Measurements from ENCODE around the gene VSIR. TPM values are rescaled to one million over a fixed set of nuclear protein-coding genes. Genes with fewer than 3 reads are reported as not detected.
A peak's percentile ranks its signal among the peaks of the same experiment; 100 is the strongest.

The VSIR gene
- total RNA-seq, 1 donor from 2014 or later: 125 TPM

DNA sequence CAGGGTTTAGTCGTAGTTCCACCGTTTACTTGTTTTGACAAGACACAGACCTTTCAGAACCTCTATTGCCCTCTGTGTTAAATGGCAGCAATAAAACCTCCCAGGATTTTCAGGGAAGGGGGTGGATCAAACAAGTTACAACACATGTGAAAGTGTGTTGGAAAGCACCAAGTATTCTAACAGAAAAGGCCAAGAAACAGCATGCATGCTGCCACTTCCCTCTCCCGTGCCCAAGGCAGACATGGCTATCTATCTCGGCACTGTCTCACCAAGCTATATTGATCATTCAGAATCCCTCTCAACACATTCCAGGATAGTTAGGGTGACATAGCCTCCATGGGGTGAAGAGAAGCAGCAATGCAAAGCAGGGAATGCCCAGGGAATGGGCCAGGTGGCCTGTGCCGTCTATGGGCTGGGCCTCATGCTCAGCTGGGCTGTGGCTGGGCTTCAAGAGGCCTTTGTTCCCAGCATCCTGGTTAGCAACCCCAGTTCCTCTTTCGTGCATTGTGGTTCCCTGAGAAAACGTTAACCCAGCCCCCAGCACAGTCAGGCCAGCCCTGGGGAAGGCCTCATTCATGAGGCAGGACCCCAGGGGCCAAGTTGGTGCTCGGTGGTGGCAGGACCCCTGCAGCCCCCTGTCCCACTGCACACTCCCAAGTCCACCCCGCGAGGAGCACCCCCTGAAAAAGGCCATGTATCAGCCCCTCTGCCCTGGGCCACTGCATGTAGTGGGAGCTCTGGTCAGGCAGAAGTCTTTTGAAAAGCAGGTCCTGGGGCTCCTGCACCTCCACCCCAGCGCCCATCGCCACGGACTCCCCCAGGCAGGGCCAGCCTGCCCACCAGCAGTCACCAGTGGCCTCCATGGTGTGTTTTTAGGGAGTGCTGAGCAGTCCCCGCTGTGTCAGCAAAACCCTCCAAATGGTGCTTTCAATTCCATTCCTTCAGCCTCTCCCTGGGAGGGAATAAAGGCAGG, 25.5 kb downstream of the VSIR start:
- no peaks in the 10 kb centered on the region for H3K9me3 Mint-ChIP-seq
- peak overlapping the region; percentile 99 for H3K27ac Mint-ChIP-seq
- peak; percentile 75 for DNase-seq
- peaks cover 89% of the 10 kb centered on the region for H3K4me1 Mint-ChIP-seq
- peak overlapping the region; percentile 78 for H3K4me3 Mint-ChIP-seq
- intact Hi-C loops (cut with micrococcal nuclease): loop anchor here (1.0 to 10.0 kb wide), 5 partner anchors 8 to 337 kb away; partner anchors contain the start of genes SPOCK2 and VSIR
- H3K27me3 Mint-ChIP-seq: no peaks in the 10 kb centered on the region
- H3K36me3 Mint-ChIP-seq (ENCODE audit: low read depth): peaks cover 51% of the 10 kb centered on the region

- H3K36me3 Mint-ChIP-seq (ENCODE audit: low read depth): peaks cover 50% of the 10 kb centered on the region
- intact Hi-C loops (cut with micrococcal nuclease): loop anchor here (1.0 to 10.0 kb wide), 2 partner anchors 10 to 338 kb away; partner anchors contain the start of gene SPOCK2
Measured at GRCh38 chr10:71747039-71747531, 26.2 kb downstream of the VSIR start.

DNA sequence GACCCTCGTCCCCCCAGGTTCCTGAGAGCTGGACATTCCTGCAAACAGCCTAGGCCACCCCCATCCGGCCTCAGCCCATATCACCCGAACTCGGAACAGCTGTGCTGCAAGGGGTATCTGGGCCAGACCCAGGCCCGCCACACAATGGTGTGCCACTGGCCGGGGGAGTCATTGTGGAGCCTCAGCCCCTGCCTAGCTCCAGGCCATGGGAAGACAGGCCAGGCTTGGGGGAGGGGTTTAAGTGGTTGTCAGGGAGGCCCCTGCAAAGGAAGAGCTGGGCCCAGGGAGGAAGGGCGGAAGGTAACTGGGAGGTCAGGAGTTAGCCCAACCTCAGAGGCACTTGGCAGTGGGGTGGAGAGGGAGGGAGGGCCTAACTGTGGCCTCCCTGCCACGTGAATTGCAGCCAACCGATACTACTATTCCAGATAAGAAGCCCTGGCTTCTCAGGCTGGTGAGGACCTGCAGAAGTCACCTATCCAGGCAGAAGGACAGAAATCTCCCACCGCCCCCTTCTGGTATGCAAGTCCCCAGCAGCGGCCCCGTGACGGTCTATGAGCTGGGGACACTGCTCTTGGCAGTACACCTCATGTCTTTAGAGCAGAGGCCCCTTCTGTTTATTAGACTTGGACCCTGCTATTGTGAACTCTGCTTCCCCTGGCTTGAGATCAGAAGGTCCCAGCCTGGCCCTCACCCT, 26.8 kb downstream of the VSIR start:
- peaks cover 44% of the 10 kb centered on the region for H3K36me3 Mint-ChIP-seq (ENCODE audit: low read depth)
- H3K9me3 Mint-ChIP-seq: no peaks in the 10 kb centered on the region
- intact Hi-C loops (cut with micrococcal nuclease): loop anchor here (1.0 to 10.0 kb wide), 2 partner anchors 9 to 338 kb away; partner anchors contain the start of gene SPOCK2
- peaks cover 88% of the 10 kb centered on the region for H3K4me1 Mint-ChIP-seq
- H3K27me3 Mint-ChIP-seq: no peaks in the 10 kb centered on the region
- peak; percentile 76 for DNase-seq
- peak overlapping the region; percentile 99 for H3K27ac Mint-ChIP-seq
- peak overlapping the region; percentile 44 for H3K4me3 Mint-ChIP-seq

More at GRCh38 chr10:71747039-71747531, 26.2 kb downstream of the VSIR start:
- Mint-ChIP-seq H3K27ac (peak overlapping the region; percentile 99), H3K4me3 (peak overlapping the region; percentile 33), H3K4me1 (peaks cover 89% of the 10 kb centered on the region), H3K27me3 (no peaks in the 10 kb centered on the region), H3K9me3 (no peaks in the 10 kb centered on the region)
- no peak for DNase-seq

DNA sequence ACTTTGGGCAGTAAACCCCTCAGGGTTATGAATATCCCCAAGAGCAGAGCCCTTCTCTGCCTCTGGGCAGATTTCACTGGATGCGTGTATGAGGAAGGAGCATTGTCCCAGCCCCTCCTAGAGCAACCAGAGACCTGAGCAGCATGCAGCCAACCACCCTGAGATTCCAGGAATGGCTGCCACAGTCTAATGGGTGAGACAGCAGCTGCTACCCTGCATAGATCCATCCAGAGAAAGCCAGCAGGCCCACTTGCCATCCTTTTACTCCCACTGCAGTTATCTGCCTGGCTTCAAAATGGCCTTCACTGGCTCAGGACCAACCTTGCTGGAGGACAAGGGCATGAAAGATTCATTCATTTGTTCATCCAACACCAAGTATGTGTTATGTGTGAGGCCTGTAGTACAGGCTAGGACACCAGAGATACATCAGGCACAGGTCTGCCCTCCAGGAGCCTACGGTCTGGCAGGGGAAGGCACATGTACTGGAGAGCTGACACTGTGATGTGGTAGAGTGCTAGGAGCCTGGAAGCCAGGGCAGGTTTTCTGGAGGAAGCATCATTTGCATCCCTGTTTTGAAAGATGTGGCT, 27.6 kb downstream of the VSIR start:
- Mint-ChIP-seq H3K27me3 (no peaks in the 10 kb centered on the region), H3K36me3 (ENCODE audit: low read depth) (peaks cover 39% of the 10 kb centered on the region), H3K9me3 (no peaks in the 10 kb centered on the region), H3K27ac (peak overlapping the region; percentile 99), H3K4me1 (peaks cover 91% of the 10 kb centered on the region), H3K4me3 (no peak overlapping the region)
- intact Hi-C loops (cut with micrococcal nuclease): loop anchor here (10.0 kb wide), 1 partner anchor 339 kb away; the partner anchor contains the start of gene SPOCK2
- no peak for DNase-seq

GRCh38 chr10:71744897-71745663, 28.2 kb downstream of the VSIR start:
- H3K27ac Mint-ChIP-seq: peak overlapping the region; percentile 99
- no peaks in the 10 kb centered on the region for H3K9me3 Mint-ChIP-seq
- H3K4me3 Mint-ChIP-seq: no peak overlapping the region
- DNase-seq: no peak
- no peaks in the 10 kb centered on the region for H3K27me3 Mint-ChIP-seq
- intact Hi-C loops (cut with micrococcal nuclease): loop anchor here (10.0 kb wide), 1 partner anchor 340 kb away; the partner anchor contains the start of gene SPOCK2
- H3K4me1 Mint-ChIP-seq: peaks cover 90% of the 10 kb centered on the region
- H3K36me3 Mint-ChIP-seq (ENCODE audit: low read depth): peaks cover 33% of the 10 kb centered on the region

DNA sequence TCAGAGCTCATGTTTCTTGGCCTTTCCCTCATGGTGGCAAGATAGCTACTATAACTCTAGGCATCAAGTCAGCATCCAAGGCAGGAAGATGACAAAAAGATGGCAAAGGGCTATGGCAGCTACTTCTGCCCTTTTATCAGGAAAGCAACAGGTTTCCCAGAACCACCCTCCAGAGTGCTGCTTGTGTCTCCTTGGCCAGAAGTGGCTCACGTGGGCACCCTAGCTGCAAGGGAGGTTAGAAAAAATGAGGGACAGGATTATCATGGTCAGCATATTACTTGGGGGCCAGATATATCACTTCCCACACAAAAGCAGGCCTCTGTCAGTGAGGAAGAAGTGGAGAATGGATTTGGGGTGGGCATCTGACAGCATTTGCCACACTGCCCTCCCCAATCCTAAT, 29.5 kb downstream of the VSIR start:
- H3K9me3 Mint-ChIP-seq: no peaks in the 10 kb centered on the region
- peaks cover 26% of the 10 kb centered on the region for H3K36me3 Mint-ChIP-seq (ENCODE audit: low read depth)
- H3K4me1 Mint-ChIP-seq: peaks cover 89% of the 10 kb centered on the region
- H3K4me3 Mint-ChIP-seq: no peak overlapping the region
- no peak overlapping the region for H3K27ac Mint-ChIP-seq
- intact Hi-C loops (cut with micrococcal nuclease): loop anchor here (10.0 kb wide), 1 partner anchor 341 kb away; the partner anchor contains the start of gene SPOCK2
- no peak for DNase-seq
- no peaks in the 10 kb centered on the region for H3K27me3 Mint-ChIP-seq

DNA sequence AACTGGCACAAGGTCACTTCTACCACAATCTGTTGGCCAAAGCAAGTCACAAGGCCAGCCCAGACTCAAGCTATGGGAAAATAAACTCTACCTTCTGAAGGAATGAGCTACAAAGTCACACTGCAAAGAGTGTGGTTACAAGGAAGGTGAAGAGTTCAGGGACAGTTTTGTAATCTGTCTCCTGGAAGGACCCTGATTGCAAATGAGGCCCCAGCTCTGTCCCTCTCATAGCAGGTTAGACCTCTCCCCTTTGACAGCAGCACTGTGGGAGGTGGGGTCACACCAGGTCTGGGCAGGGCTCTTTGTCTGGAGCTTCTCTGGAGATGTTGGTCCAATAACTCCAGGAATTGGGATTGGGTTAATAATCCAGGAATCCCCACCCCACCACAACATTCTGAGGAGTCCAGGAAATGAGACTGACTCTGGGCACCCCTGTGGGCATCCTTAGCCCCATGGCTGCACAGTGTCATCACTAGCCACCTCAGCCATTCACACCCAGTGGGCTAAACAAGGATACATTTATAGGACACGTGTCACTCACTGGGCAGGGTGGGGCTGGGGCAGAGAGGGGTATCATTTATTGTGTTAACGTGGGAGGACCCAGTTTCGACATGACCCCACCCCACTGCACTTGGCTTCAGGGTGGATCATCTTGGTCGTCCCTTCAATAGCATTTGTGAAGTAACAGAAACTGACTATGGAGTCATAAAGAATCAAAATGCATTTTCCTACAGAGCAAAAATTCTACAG, 30.1 kb downstream of the VSIR start:
- H3K27ac Mint-ChIP-seq: peak overlapping the region; percentile 77
- DNase-seq: no peak
- no peaks in the 10 kb centered on the region for H3K9me3 Mint-ChIP-seq
- peaks cover 86% of the 10 kb centered on the region for H3K4me1 Mint-ChIP-seq
- no peaks in the 10 kb centered on the region for H3K27me3 Mint-ChIP-seq
- H3K4me3 Mint-ChIP-seq: peak overlapping the region; percentile 12
- H3K36me3 Mint-ChIP-seq (ENCODE audit: low read depth): peaks cover 21% of the 10 kb centered on the region
- intact Hi-C loops (cut with micrococcal nuclease): loop anchor here (10.0 kb wide), 1 partner anchor 342 kb away; the partner anchor contains the start of gene SPOCK2

- Mint-ChIP-seq H3K4me1 (peaks cover 86% of the 10 kb centered on the region), H3K9me3 (no peaks in the 10 kb centered on the region), H3K4me3 (peak overlapping the region; percentile 12), H3K27ac (peak overlapping the region; percentile 77), H3K36me3 (ENCODE audit: low read depth) (peaks cover 18% of the 10 kb centered on the region), H3K27me3 (no peaks in the 10 kb centered on the region)
- no peak for DNase-seq
- intact Hi-C loops (cut with micrococcal nuclease): loop anchor here (10.0 kb wide), 1 partner anchor 342 kb away; the partner anchor contains the start of gene SPOCK2
Measured at GRCh38 chr10:71742301-71743088, 30.8 kb downstream of the VSIR start.

DNA sequence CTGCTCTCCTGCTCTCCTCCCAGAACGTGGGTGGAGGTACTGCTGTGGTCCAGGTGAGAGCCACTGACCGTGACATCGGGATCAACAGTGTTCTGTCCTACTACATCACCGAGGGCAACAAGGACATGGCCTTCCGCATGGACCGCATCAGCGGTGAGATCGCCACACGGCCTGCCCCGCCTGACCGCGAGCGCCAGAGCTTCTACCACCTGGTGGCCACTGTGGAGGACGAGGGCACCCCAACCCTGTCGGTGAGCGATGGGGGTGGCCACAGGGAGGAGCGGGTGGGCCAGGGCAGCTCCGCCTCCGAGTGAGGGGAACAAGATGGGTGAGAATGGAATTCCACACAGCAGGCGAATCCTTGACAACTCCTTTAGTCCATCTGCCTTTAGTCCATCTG, 31.6 kb downstream of the VSIR start:
- H3K4me1 Mint-ChIP-seq: peaks cover 86% of the 10 kb centered on the region
- H3K4me3 Mint-ChIP-seq: peak overlapping the region; percentile 48

GRCh38 chr10:71741029-71741428, 32.3 kb downstream of the VSIR start:
- intact Hi-C loops (cut with micrococcal nuclease): loop anchor here (2.0 to 10.0 kb wide), 2 partner anchors 16 to 344 kb away; partner anchors contain the start of gene SPOCK2
- peaks cover 86% of the 10 kb centered on the region for H3K4me1 Mint-ChIP-seq
- H3K27me3 Mint-ChIP-seq: no peaks in the 10 kb centered on the region
- H3K9me3 Mint-ChIP-seq: no peaks in the 10 kb centered on the region
- peaks cover 11% of the 10 kb centered on the region for H3K36me3 Mint-ChIP-seq (ENCODE audit: low read depth)
- DNase-seq: no peak
- peak overlapping the region; percentile 77 for H3K27ac Mint-ChIP-seq
- H3K4me3 Mint-ChIP-seq: peak overlapping the region; percentile 48

More for the DNA sequence above, 31.6 kb downstream of the VSIR start:
- Mint-ChIP-seq H3K9me3 (no peaks in the 10 kb centered on the region), H3K27me3 (no peaks in the 10 kb centered on the region), H3K27ac (peak overlapping the region; percentile 77), H3K36me3 (ENCODE audit: low read depth) (peaks cover 11% of the 10 kb centered on the region)
- DNase-seq: no peak
- intact Hi-C loops (cut with micrococcal nuclease): loop anchor here (2.0 to 10.0 kb wide), 2 partner anchors 15 to 343 kb away; partner anchors contain the start of gene SPOCK2

DNA sequence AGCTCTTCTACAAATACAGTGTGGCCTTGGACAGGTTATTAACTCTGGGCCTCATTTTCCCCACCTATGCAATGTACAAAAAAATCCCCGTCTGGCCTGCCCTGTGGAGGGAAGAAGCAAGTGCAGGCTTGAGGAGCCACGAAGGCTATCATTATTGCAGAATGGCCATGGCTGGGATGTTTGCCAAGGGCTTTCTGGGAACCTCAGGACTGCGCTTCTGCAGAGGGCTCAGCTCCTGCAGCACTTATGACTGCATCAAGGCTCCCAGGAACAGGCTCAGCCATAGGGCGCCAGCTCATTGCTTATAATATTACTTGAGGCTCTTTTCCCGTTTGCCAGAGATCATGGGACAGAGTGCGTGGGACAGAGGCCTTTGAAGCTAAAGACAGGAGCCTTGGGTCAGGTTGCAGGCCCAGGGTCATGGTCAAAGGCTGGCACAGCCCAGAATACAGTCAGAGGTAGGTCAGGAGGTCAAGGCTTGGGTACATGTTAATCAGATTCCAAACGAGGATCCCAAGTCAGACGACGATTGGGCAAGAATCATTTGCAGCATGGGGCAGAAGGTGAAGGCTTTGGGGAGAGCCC, 33.2 kb downstream of the VSIR start:
- DNase-seq: no peak
- intact Hi-C loops (cut with micrococcal nuclease): loop anchor here (2.0 to 10.0 kb wide), 2 partner anchors 17 to 345 kb away; partner anchors contain the start of gene SPOCK2
- Mint-ChIP-seq H3K27ac (peak overlapping the region; percentile 86), H3K27me3 (no peaks in the 10 kb centered on the region), H3K4me1 (peaks cover 85% of the 10 kb centered on the region), H3K9me3 (no peaks in the 10 kb centered on the region), H3K4me3 (no peak overlapping the region), H3K36me3 (ENCODE audit: low read depth) (peaks cover 9% of the 10 kb centered on the region)
